RWPE1 (cell line): ENCODE results near the gene ARHGAP24.

ENCODE experiments used
- CTCF ChIA-PET: fragments of 350-600 bp; sonication (Branson Sonifier 250); formaldehyde crosslinking; extraction: SDS; loops from one replicate; lab custom pipeline; 2021; lab: Yijun Ruan, JAX
- POLR2A ChIA-PET: fragments of 400-600 bp; formaldehyde crosslinking; extraction: SDS; loops from one replicate; lab custom pipeline; 2020; ENCODE audit warnings: antibody characterized with exemption; ENCODE audit not compliant: low non-redundant PET; lab: Yijun Ruan, JAX
- DNase-seq: peaks from one replicate; pipeline ENCODE4 v3.0.0; 2012; ENCODE audit warnings: low spot score
- H3K27ac ChIP-seq: fragments of 450-650 bp; 2 replicates; pipeline ENCODE4 v1.5.1; 2017
- CTCF ChIP-seq: fragments of 450-650 bp; conservative IDR thresholded peaks from 2 replicates; pipeline ENCODE4 v1.5.1; 2017; ENCODE audit warnings: low read depth, mild to moderate bottlenecking

Gene ARHGAP24

GRCh38 chr4:86050496-86050895 is 575.5 kb downstream of the ARHGAP24 start:
- no peak for DNase-seq
- TF ChIP-seq CTCF: no peak
- ChIA-PET CTCF (no interaction called here), POLR2A (no interaction called here)
- no peak overlapping the region for H3K27ac ChIP-seq
